Omental fat pad (tissue), 4 donors: Measurements from ENCODE around the gene FBXL3. TPM values are rescaled to one million over a fixed set of nuclear protein-coding genes. Genes with fewer than 3 reads are reported as not detected.
"Not testable (repeated sequence)": the region's sequence is repeated elsewhere in the genome, so short reads cannot be mapped to it uniquely, and the experiment has no call there.

Source experiments
- ATAC-seq: fragments of 150-250 bp; one replicate; pipeline ENCODE4 v1.9.1; 2016; ENCODE audit warnings: mild to moderate bottlenecking, moderate library complexity; ENCODE audit not compliant: low FRiP score
- DNase-seq: peaks from one replicate; pipeline ENCODE4 v3.0.0-alpha.2; 2019; ENCODE audit warnings: low spot score
- total RNA-seq, 4 donors: library from RNA; depleted of rRNA; stranded (reverse); fragments of >200 nt; gene quantifications; one replicate each; pipeline ENCODE4 v1.1.0, GENCODE V29; 2016
- TF ChIP-seq, protein P1 (sequence below), 3 donors: fragments of 450-650 bp; IDR thresholded peaks; one replicate each; pipeline ENCODE4 v1.5.1; 2016 to 2017; ENCODE audit warnings: antibody characterized with exemption in 3 of 3, mild to moderate bottlenecking in 3 of 3, moderate library complexity in 2 of 3

Gene FBXL3
- total RNA-seq, 4 donors from 2014 or later: 62.3 to 121 (median 74.8) TPM

DNA sequence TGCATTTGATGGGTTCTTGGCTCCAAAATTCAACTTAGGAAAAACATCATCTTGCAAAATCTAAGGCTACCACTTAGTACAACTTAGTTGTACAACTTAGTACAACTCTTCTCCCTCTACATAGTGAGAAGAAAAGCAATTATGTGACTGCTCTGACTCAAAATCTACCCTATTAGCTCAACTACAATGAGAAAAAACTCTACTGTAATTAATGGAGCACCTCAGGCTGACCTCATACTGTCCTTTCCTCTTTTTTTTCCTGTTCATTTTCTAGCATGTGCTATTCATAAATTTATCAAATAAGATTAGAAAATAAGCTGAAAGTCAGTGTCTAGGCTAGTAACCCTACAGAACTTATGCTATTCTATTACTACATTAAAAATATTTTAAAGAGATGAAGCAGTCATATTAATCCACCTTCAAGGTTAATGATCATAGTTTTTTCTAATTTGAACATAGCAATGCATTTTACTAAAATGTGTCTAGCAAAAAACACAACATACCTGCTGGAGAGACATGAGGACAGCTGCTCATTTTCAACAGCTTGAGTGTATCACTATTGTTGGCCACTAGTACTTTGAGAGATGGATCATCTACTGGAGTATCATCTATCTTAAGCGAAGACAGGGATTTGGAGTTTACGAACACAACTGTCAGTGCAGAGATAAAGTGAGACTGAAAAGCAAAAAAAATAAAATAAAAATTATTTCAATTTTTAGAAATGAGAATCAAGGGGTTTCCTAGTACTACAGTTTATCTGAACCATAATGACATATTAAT, 11.9 kb downstream of the FBXL3 start:
- ATAC-seq: no peak
- TF ChIP-seq, protein P1, sequence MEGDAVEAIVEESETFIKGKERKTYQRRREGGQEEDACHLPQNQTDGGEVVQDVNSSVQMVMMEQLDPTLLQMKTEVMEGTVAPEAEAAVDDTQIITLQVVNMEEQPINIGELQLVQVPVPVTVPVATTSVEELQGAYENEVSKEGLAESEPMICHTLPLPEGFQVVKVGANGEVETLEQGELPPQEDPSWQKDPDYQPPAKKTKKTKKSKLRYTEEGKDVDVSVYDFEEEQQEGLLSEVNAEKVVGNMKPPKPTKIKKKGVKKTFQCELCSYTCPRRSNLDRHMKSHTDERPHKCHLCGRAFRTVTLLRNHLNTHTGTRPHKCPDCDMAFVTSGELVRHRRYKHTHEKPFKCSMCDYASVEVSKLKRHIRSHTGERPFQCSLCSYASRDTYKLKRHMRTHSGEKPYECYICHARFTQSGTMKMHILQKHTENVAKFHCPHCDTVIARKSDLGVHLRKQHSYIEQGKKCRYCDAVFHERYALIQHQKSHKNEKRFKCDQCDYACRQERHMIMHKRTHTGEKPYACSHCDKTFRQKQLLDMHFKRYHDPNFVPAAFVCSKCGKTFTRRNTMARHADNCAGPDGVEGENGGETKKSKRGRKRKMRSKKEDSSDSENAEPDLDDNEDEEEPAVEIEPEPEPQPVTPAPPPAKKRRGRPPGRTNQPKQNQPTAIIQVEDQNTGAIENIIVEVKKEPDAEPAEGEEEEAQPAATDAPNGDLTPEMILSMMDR (IDR thresholded peaks at IDR 0.05): no peak
- DNase-seq: no peak

DNA sequence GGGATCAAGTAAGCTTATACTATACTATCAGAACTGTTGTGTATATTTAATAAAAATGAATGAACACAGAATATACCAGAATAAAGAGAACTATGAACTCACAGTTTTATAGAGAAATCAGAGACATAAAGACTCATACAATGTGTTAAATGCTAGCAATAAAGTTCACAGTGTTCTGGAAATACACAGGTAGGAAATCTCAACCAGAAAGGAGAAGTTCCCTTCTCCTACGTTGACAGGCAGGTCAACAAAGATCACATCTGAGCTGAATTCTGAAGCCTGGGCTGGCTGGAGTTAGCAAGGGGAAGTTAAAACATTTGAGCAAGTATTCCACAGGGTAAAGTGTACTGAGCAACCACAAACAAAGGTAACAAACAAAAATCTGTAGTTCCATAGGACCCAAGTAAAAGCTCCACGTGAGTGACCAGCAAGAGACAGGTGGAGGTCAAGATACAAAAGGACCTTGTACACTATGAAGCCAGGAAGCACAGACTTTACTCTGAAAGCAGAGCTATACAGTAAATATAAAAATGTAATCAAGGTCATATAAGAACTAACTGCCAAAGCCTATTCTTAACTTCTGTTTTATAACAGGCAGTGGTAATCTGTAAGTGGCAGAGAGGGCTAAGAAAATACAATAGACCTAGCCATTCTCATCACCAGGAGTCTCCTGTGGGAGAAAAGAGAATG, 13.0 kb downstream of the FBXL3 start:
- ATAC-seq (no peak), DNase-seq (no peak)
- TF ChIP-seq, protein P1 (IDR thresholded peaks at IDR 0.05): no peak

DNA sequence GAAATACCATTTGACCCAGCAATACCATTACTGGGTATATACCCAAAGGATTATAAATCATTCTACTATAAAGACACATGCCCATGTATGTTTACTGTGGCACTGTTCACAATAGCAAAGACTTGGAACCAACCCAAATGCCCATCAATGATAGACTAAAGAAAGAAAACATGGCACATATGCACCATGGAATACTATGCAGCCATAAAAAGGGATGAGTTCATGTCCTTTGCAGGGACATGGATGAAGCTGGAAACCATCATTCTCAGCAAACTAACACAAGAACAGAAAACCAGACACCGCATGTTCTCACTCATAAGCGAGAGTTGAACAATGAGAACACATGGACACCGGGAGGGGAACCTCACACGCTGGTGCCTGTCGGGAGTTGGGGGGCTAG, 17.2 kb downstream of the FBXL3 start:
- ATAC-seq: not testable (repeated sequence)

DNA sequence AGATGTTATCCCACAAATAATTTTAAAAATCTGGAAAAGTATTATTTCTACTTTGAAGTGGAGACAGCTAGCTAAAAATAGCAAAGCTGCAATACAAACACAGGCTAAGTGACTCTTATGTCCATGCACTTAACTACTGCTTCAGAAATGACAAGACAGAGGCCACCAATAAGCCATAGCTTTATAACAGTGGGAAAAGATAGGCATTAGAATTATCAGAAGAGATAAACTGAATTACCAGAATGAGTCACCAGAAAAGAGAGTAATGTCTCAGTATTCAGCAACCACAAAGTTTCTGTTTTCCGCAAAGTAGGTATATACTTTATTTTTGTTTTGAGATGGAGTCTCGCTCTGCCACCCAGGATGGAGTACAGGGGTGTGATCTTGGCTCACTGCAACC, 17.9 kb downstream of the FBXL3 start:
- TF ChIP-seq, protein P1 (IDR thresholded peaks at IDR 0.05): no peak
- DNase-seq: no peak
- no peak for ATAC-seq

More for the DNA sequence above, 17.2 kb downstream of the FBXL3 start:
- not testable (repeated sequence) for DNase-seq

DNA sequence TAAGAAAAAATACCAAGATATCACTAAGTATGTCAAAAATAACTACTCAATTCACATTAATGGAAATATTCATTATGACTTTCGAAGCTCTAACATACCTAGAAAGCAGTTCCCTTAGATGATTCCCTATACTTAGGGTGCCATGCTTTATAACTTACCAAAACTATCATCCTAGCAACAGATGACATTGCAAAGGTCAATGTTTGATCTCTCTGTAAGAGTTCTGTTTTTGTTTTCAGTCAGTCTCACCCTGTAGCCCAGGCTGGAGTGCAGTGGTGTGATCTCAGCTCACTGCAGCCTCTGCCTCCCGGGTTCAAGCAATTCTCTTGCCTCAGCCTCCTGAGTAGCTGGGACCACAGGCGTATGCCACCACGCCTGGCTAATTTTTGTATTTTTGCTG, 18.6 kb downstream of the FBXL3 start:
- DNase-seq, ATAC-seq: not testable (repeated sequence)

DNA sequence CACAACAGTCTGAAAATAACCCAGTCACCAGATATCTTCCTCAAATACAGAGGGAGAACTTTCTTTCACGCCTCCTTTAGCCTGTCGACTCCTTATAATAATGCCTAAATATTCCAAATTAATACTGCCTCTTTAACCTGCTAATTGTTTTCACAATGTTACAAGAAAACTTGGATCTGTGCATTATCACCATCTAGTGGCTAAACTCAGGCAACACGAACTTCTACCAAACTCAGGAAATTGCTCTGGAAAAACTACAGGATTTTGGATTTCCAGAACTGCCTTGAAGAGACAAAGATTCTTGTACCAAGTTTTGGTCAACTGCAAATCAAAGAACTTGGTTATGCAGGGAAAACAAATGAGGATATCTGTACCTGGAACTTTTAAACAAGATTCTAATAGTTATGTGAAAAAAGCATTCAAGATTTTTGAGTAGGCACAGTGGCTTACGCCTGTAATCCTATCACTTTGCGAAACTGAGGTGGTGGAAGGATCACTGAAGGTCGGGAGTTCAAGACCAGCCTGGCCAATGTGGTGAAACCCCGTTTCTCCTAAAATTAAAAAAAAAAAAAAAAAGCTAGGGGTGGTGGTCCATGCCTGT, 24.3 kb downstream of the FBXL3 start:
- TF ChIP-seq, protein P1 (IDR thresholded peaks at IDR 0.05): no peak
- no peak for DNase-seq
- ATAC-seq: no peak

DNA sequence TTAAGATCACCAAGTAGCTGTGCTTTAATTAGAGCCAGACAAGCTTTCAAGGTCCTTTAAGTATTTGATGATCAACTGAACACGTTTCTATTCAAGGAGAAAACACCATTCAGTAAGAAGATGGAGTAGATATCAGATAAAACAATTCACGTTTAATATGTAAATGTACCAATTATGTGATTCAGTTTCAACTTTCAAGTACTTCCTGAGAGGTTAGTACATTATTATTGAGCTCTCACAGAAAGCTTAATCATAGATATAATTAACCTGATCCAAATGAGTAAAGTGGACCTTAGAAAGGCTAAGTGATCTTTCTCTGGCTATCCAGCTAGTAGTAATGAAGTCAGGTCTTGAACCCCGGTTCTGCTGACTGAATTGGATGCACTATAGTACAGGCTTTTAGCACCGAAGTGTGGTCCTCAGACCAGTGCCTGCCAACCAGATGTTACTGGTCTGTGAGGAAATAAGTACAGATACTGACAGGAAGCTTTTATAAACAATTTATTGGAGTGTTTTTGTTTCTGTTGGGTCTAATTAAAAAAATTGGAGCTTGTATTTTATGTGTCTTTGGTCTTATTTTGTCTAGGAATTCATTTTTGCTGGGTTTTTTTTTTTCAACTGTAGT, 24.9 kb downstream of the FBXL3 start:
- no peak for ATAC-seq
- no peak for DNase-seq
- TF ChIP-seq, protein P1 (IDR thresholded peaks at IDR 0.05): no peak
